GM18861 (cell line): ENCODE data around the gene CCDC146.
A peak's percentile ranks its signal among the peaks of the same experiment; 100 is the strongest.
"Not testable (repeated sequence)": the region's sequence is repeated elsewhere in the genome, so short reads cannot be mapped to it uniquely, and the experiment has no call there.

Experiments
- ATAC-seq: cut with Tn5 transposase; IDR thresholded peaks from one replicate; pipeline ENCODE4 v1.9.1; 2021; ENCODE audit not compliant: unreplicated experiment

Gene CCDC146

GRCh38 chr7:77121860-77122681, at the start of gene CCDC146:
Gene CCDC146 (plus strand): TSS chr7:77122615. CDS start chr7:77167669, 45,054 bp downstream.
- peak; percentile 94 for ATAC-seq

GRCh38 chr7:77074786-77075396, 47.5 kb upstream of the CCDC146 start:
- not testable (repeated sequence) for ATAC-seq

GRCh38 chr7:77077060-77077459, 45.4 kb upstream of the CCDC146 start:
- ATAC-seq, result not testable (repeated sequence)

- not testable (repeated sequence) for ATAC-seq
Measured at GRCh38 chr7:77079112-77079511, 43.3 kb upstream of the CCDC146 start.

GRCh38 chr7:77079624-77080023, 42.8 kb upstream of the CCDC146 start:
- not testable (repeated sequence) for ATAC-seq

GRCh38 chr7:77080236-77080635, 42.2 kb upstream of the CCDC146 start:
- ATAC-seq, result not testable (repeated sequence)

- not testable (repeated sequence) for ATAC-seq
Measured at GRCh38 chr7:77082192-77082591, 40.2 kb upstream of the CCDC146 start.

- ATAC-seq, result not testable (repeated sequence)
Measured at GRCh38 chr7:77092301-77092700, 30.1 kb upstream of the CCDC146 start.

- ATAC-seq, result peak; percentile 44
Measured at GRCh38 chr7:77100501-77100900, 21.9 kb upstream of the CCDC146 start.

- ATAC-seq, result not testable (repeated sequence)
Measured at GRCh38 chr7:77101187-77101586, 21.2 kb upstream of the CCDC146 start.

- ATAC-seq, result not testable (repeated sequence)
Measured at GRCh38 chr7:77102671-77103070, 19.7 kb upstream of the CCDC146 start.

- not testable (repeated sequence) for ATAC-seq
Measured at GRCh38 chr7:77105904-77106303, 16.5 kb upstream of the CCDC146 start.

GRCh38 chr7:77107659-77108058, 14.8 kb upstream of the CCDC146 start:
- not testable (repeated sequence) for ATAC-seq

GRCh38 chr7:77108362-77108761, 14.1 kb upstream of the CCDC146 start:
- not testable (repeated sequence) for ATAC-seq

GRCh38 chr7:77112719-77113306, 9.6 kb upstream of the CCDC146 start:
- ATAC-seq, result not testable (repeated sequence)

- ATAC-seq, result not testable (repeated sequence)
Measured at GRCh38 chr7:77125486-77125885, 3.1 kb downstream of the CCDC146 start.

GRCh38 chr7:77127009-77127408, 4.6 kb downstream of the CCDC146 start:
- not testable (repeated sequence) for ATAC-seq

GRCh38 chr7:77128582-77129410, 6.4 kb downstream of the CCDC146 start:
- peak; percentile 79 for ATAC-seq

- not testable (repeated sequence) for ATAC-seq
Measured at GRCh38 chr7:77131781-77132180, 9.4 kb downstream of the CCDC146 start.

- ATAC-seq, result not testable (repeated sequence)
Measured at GRCh38 chr7:77138668-77139067, 16.3 kb downstream of the CCDC146 start.

- not testable (repeated sequence) for ATAC-seq
Measured at GRCh38 chr7:77140291-77140690, 17.9 kb downstream of the CCDC146 start.
